ENCODE measurements around the gene TFDP1.

- no peak for TF ChIP-seq POLR2AphosphoS5 (IDR thresholded peaks at IDR 0.05)
- no peak for TF ChIP-seq CTCF (IDR thresholded peaks at IDR 0.05)
Observed at GRCh38 chr13:113592571-113592970, 8.0 kb downstream of the TFDP1 start.
